Hepatocyte (in vitro differentiated cells): ENCODE data around the gene LAMA3. TPM values are rescaled to one million over a fixed set of nuclear protein-coding genes. Genes with fewer than 3 reads are reported as not detected.

ENCODE experiments used
- DNase-seq: peaks from one replicate; pipeline ENCODE4 v3.0.0-alpha.2; 2016; ENCODE audit warnings: low spot score
- H2AFZ ChIP-seq: fragments of 200-600 bp; sonication (generic); 2 replicates; pipeline ENCODE4 v1.6.0; 2016; ENCODE audit warnings: antibody characterized with exemption, mild to moderate bottlenecking
- H3K27ac ChIP-seq: fragments of 200-600 bp; sonication (generic); 2 replicates; pipeline ENCODE4 v1.5.1; 2016; ENCODE audit warnings: mild to moderate bottlenecking
- H3K27me3 ChIP-seq: fragments of 200-600 bp; sonication (generic); 2 replicates; pipeline ENCODE4 v1.6.1; 2016
- H3K36me3 ChIP-seq: fragments of 200-600 bp; sonication (generic); replicated peaks from 2 replicates; pipeline ENCODE4 v1.5.1; 2016; ENCODE audit warnings: low read depth; ENCODE audit not compliant: insufficient read depth
- H3K4me1 ChIP-seq: fragments of 200-600 bp; sonication (generic); 2 replicates; pipeline ENCODE4 v1.5.1; 2016; ENCODE audit warnings: mild to moderate bottlenecking, moderate library complexity; ENCODE audit not compliant: insufficient read depth
- H3K4me2 ChIP-seq: fragments of 200-600 bp; sonication (generic); 2 replicates; pipeline ENCODE4 v1.6.0; 2016
- H3K4me3 ChIP-seq: fragments of 200-600 bp; sonication (generic); 2 replicates; pipeline ENCODE4 v1.5.1; 2016; ENCODE audit warnings: mild to moderate bottlenecking
- H3K79me2 ChIP-seq: fragments of 200-600 bp; sonication (generic); 2 replicates; pipeline ENCODE4 v1.6.0; 2017; ENCODE audit warnings: mild to moderate bottlenecking
- H3K9me2 ChIP-seq: fragments of 200-600 bp; sonication (generic); replicated peaks from 2 replicates; pipeline ENCODE4 v1.6.0; 2017; ENCODE audit warnings: mild to moderate bottlenecking; ENCODE audit not compliant: insufficient read depth
- H3K9me3 ChIP-seq: fragments of 200-600 bp; sonication (generic); 2 replicates; pipeline ENCODE4 v1.5.1; 2016; ENCODE audit warnings: low read depth, mild to moderate bottlenecking
- H4K20me1 ChIP-seq: fragments of 200-600 bp; sonication (generic); 2 replicates; pipeline ENCODE4 v1.6.0; 2016; ENCODE audit warnings: mild to moderate bottlenecking; ENCODE audit not compliant: insufficient read depth, poor library complexity, severe bottlenecking
- EZH2 ChIP-seq: fragments of 200-600 bp; sonication (generic); IDR thresholded peaks from 2 replicates; pipeline ENCODE4 v1.6.1; 2016; ENCODE audit warnings: antibody characterized with exemption, mild to moderate bottlenecking, borderline replicate concordance
- EZH2phosphoT487 ChIP-seq: fragments of 200-600 bp; sonication (generic); IDR thresholded peaks from one replicate; pipeline ENCODE4 v1.6.1; 2018; ENCODE audit warnings: antibody characterized with exemption, mild to moderate bottlenecking, low read depth, moderate library complexity; ENCODE audit not compliant: unreplicated experiment, severe bottlenecking
- WGBS: methylation state at CpG from one replicate; pipeline ENCODE4 v1.1.6; 2016; ENCODE audit warnings: low lambda C conversion rate; ENCODE audit errors: missing lambda C conversion rate; 5-methylcytosine and 5-hydroxymethylcytosine counted together
- polyA plus RNA-seq: library from polyadenylated mRNA; unstranded; fragments of >200 nt; fragmentation: Nextera tagmentation; extraction: Ambion mirVana; gene quantifications from 2 replicates; pipeline ENCODE4 v1.2.1, GENCODE V29; 2016
- total RNA-seq: library from RNA; depleted of rRNA; stranded (reverse); fragments of >200 nt; gene quantifications from 2 replicates; pipeline ENCODE4 v1.2.3, GENCODE V29; 2014
- TF ChIP-seq, protein P1 (sequence below): fragments of 200-600 bp; sonication (generic); IDR thresholded peaks from 2 replicates; pipeline ENCODE4 v1.5.1; 2016; ENCODE audit warnings: antibody characterized with exemption, mild to moderate bottlenecking; ENCODE audit not compliant: poor library complexity

The LAMA3 gene
- total and polyA plus RNA-seq, 2 experiments from 2014 or later, result 29.9 to 52.1 TPM

DNA sequence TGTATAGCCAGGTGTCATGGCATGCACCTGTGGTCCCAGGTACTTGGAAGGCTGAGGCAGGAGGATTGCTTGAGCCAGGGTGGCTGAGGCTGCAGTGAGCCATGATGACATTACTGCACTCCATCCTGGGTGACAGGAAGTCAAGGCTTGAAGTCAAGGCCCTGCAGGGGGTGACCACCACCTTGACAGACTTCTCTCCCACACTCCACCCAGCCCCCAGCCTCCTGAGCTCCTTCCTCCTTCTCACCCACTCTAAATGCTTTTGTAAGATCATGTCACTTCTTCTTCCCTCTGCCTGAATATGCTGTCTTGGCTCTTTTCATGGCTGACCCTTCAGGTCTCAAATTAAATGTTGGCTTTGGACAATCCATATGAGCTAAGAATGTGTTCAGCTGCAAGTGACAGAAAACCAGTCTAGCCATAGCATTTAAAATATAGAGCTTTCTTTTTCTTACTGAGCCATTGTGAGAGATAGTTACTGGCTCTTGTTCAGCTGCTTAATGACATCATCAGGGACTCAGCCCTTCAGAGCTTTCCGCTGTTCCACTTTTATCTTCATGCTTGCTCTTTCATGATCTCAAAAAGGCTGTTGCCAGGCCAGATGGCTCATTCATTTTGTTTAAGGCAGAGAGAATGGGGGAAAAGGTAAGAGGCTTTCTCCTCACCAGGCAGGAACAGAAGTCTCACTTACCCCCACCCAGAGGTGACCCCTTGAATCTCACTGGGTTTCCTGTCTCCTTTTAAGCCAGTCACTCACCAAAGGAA is 288.6 kb downstream of the LAMA3 start:
- Histone ChIP-seq H2AFZ (no peak overlapping the region), H3K4me3 (no peak overlapping the region), H4K20me1 (no peaks in the 10 kb centered on the region), H3K79me2 (no peaks in the 10 kb centered on the region), H3K27me3 (no peaks in the 10 kb centered on the region), H3K36me3 (no peaks in the 10 kb centered on the region), H3K4me2 (no peak overlapping the region), H3K4me1 (peaks cover 17% of the 10 kb centered on the region), H3K9me3 (no peaks in the 10 kb centered on the region), H3K27ac (no peak overlapping the region), H3K9me2 (no peaks in the 10 kb centered on the region)
- TF ChIP-seq EZH2phosphoT487, result no peak
- TF ChIP-seq, protein P1, sequence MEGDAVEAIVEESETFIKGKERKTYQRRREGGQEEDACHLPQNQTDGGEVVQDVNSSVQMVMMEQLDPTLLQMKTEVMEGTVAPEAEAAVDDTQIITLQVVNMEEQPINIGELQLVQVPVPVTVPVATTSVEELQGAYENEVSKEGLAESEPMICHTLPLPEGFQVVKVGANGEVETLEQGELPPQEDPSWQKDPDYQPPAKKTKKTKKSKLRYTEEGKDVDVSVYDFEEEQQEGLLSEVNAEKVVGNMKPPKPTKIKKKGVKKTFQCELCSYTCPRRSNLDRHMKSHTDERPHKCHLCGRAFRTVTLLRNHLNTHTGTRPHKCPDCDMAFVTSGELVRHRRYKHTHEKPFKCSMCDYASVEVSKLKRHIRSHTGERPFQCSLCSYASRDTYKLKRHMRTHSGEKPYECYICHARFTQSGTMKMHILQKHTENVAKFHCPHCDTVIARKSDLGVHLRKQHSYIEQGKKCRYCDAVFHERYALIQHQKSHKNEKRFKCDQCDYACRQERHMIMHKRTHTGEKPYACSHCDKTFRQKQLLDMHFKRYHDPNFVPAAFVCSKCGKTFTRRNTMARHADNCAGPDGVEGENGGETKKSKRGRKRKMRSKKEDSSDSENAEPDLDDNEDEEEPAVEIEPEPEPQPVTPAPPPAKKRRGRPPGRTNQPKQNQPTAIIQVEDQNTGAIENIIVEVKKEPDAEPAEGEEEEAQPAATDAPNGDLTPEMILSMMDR, result no peak
- TF ChIP-seq EZH2, result no peak
- peak; percentile 5 for DNase-seq
- WGBS, result 58% methylated on average over 1 of the region's 1 CpG

DNA sequence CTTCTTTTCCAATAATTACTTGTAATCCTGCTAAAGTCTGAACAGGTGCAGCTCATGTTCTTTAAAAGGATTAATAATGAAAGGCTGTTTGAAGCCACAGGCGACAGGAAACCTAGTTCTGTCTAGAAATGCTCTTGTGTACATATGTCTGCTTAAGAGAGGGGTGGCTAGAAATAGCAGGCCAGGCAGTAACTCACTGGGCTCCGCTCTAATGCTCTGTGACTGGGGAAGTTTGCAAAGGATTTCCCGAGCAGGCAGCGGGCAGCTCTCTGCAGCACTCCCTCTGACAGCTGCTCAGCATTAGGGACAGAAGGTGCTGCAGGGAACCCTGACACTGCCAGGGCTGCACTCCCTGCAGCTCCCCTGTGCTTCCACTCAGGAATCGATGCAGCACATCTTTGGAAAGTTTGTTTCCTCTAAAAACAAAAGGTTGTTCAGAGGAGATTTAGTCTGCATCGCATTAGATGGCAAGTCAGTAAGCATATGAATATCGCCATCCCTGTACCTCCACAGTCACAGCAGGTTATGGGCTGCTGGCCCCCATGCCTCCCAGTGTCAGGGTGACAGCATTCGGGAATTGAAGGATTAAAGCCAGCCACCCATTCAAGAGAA is 292.2 kb downstream of the LAMA3 start:
- Histone ChIP-seq H3K4me1 (peaks cover 19% of the 10 kb centered on the region), H3K27ac (peak overlapping the region; percentile 60), H2AFZ (no peak overlapping the region), H4K20me1 (no peaks in the 10 kb centered on the region), H3K4me3 (no peak overlapping the region), H3K36me3 (no peaks in the 10 kb centered on the region), H3K9me3 (no peaks in the 10 kb centered on the region), H3K4me2 (no peak overlapping the region), H3K27me3 (no peaks in the 10 kb centered on the region), H3K79me2 (no peaks in the 10 kb centered on the region), H3K9me2 (no peaks in the 10 kb centered on the region)
- TF ChIP-seq EZH2 (no peak), EZH2phosphoT487 (no peak)
- TF ChIP-seq, protein P1, result no peak
- WGBS, result 55% methylated on average over 8 of the region's 8 CpGs
- no peak for DNase-seq

DNA sequence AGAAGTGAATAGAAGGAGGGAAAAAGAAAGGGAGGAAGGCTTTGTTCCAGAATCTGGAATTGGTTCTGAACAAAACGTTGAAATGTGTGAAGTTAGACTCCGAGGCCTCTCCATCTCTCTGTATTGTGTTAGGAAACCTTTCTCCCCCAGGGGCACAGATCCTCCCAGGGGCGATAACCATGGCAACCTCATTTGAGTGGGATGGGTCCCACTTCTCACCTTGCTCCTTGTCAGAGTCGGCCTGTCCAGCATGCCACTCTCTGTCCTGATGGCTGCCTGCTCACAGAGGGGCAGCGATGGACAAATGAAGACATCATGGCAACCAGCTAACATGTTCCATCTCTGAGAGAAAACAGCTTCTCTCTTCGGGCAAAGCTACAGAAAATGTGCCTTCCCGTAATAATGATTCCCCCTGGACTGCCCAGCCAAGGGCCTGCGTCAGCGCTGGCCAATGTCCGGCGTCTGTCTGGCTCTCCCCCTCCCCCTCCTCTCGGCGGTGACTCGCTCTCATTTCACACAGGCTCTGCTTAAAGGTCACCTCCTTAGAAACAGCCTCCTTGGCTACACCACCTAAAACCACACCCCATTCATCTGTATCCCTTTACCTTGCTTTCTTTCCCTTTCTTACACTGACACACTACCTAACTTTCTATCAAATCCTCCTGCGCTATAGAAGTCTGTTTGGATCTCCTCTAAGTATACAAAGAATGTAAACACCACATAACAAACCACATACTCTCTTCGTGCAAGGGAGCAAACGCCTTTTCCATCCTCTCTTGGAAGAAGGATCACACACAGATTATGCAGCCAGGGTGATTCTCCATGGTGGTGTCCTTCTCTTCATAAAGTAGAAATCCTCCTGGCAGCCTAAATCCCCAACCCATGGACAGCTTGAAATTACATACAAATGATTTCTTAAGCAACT is 293.2 kb downstream of the LAMA3 start:
- no peaks in the 10 kb centered on the region for H3K9me2 ChIP-seq
- H3K4me1 ChIP-seq, result peaks cover 19% of the 10 kb centered on the region
- peak overlapping the region; percentile 60 for H3K27ac ChIP-seq
- no peak overlapping the region for H3K4me3 ChIP-seq
- H3K4me2 ChIP-seq, result peak overlapping the region; percentile 64
- H4K20me1 ChIP-seq, result no peaks in the 10 kb centered on the region
- peak; percentile 64 for DNase-seq
- H3K27me3 ChIP-seq, result no peaks in the 10 kb centered on the region
- no peak for TF ChIP-seq EZH2phosphoT487
- TF ChIP-seq, protein P1, result no peak
- no peak for TF ChIP-seq EZH2
- no peaks in the 10 kb centered on the region for H3K36me3 ChIP-seq
- H2AFZ ChIP-seq, result peak overlapping the region; percentile 36
- H3K79me2 ChIP-seq, result no peaks in the 10 kb centered on the region
- H3K9me3 ChIP-seq, result no peaks in the 10 kb centered on the region
- 30% methylated on average over 17 of the region's 17 CpGs for WGBS
